Measurements from ENCODE around the gene STARD13.

GRCh38 chr13:33251131-33251661, 34.4 kb downstream of the STARD13 start:
- TF ChIP-seq, protein P1, sequence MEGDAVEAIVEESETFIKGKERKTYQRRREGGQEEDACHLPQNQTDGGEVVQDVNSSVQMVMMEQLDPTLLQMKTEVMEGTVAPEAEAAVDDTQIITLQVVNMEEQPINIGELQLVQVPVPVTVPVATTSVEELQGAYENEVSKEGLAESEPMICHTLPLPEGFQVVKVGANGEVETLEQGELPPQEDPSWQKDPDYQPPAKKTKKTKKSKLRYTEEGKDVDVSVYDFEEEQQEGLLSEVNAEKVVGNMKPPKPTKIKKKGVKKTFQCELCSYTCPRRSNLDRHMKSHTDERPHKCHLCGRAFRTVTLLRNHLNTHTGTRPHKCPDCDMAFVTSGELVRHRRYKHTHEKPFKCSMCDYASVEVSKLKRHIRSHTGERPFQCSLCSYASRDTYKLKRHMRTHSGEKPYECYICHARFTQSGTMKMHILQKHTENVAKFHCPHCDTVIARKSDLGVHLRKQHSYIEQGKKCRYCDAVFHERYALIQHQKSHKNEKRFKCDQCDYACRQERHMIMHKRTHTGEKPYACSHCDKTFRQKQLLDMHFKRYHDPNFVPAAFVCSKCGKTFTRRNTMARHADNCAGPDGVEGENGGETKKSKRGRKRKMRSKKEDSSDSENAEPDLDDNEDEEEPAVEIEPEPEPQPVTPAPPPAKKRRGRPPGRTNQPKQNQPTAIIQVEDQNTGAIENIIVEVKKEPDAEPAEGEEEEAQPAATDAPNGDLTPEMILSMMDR (IDR thresholded peaks at IDR 0.05; ENCODE audit: insufficient read depth, low read length, poor library complexity, severe bottlenecking): no peak
- no peak for TF ChIP-seq EZH2phosphoT487 (conservative IDR thresholded peaks at IDR 0.05; ENCODE audit: low read length)
